HEK293 (cell line): ENCODE results near the gene PRSS1.

Experiments used
- CTCF ChIP-seq: fragments of 450-650 bp; formaldehyde crosslinking; IDR thresholded peaks from 2 replicates; pipeline ENCODE4 v1.5.1; 2016; ENCODE audit warnings: missing biosample characterization, missing genetic modification characterization
- HOXA7 ChIP-seq: sonication (generic); formaldehyde crosslinking; IDR thresholded peaks from 2 replicates; pipeline ENCODE4 v1.8.1; 2022; ENCODE audit warnings: missing genetic modification reagents, borderline replicate concordance
- MYNN ChIP-seq: fragments of 450-650 bp; formaldehyde crosslinking; IDR thresholded peaks from 2 replicates; pipeline ENCODE4 v1.5.1; 2016; ENCODE audit warnings: missing biosample characterization, missing genetic modification characterization, borderline replicate concordance
- PRDM6 ChIP-seq: fragments of 450-650 bp; formaldehyde crosslinking; IDR thresholded peaks from 2 replicates; pipeline ENCODE4 v1.5.1; 2017; ENCODE audit warnings: missing biosample characterization, missing genetic modification characterization
- REST ChIP-seq: fragments of 450-650 bp; formaldehyde crosslinking; IDR thresholded peaks from 2 replicates; pipeline ENCODE4 v1.5.1; 2016; ENCODE audit warnings: missing biosample characterization, missing genetic modification characterization
- SETDB1 ChIP-seq: IDR thresholded peaks from one replicate; pipeline ENCODE4 v1.6.1; 2017; ENCODE audit warnings: mild to moderate bottlenecking, low read length, moderate library complexity, mixed read lengths; ENCODE audit not compliant: insufficient read length
- ZNF174 ChIP-seq: fragments of 450-650 bp; formaldehyde crosslinking; IDR thresholded peaks from 2 replicates; pipeline ENCODE4 v1.5.0; 2017; ENCODE audit warnings: missing biosample characterization, mild to moderate bottlenecking, missing genetic modification characterization
- ZNF184 ChIP-seq: fragments of 450-650 bp; IDR thresholded peaks from 2 replicates; pipeline ENCODE4 v1.5.1; 2018; ENCODE audit warnings: missing biosample characterization, mild to moderate bottlenecking, missing genetic modification characterization
- ZNF24 ChIP-seq: fragments of 450-650 bp; formaldehyde crosslinking; IDR thresholded peaks from 2 replicates; pipeline ENCODE4 v1.5.1; 2016; ENCODE audit warnings: missing biosample characterization, missing genetic modification characterization
- ZNF292 ChIP-seq: fragments of 450-650 bp; formaldehyde crosslinking; IDR thresholded peaks from 2 replicates; pipeline ENCODE4 v1.5.1; 2016; ENCODE audit warnings: low read depth, missing biosample characterization, missing genetic modification characterization, borderline replicate concordance
- ZNF302 ChIP-seq: fragments of 450-650 bp; formaldehyde crosslinking; IDR thresholded peaks from 2 replicates; pipeline ENCODE4 v1.5.1; 2016; ENCODE audit warnings: missing biosample characterization, missing genetic modification characterization, low read depth
- ZNF624 ChIP-seq: fragments of 450-650 bp; formaldehyde crosslinking; IDR thresholded peaks from 2 replicates; pipeline ENCODE4 v1.5.1; 2017; ENCODE audit warnings: missing biosample characterization, missing genetic modification characterization
- TF ChIP-seq, protein P1 (sequence below): fragments of 450-650 bp; formaldehyde crosslinking; IDR thresholded peaks from 2 replicates; pipeline ENCODE4 v1.5.1; 2016; ENCODE audit warnings: missing biosample characterization, missing genetic modification characterization, low read depth

DNA sequence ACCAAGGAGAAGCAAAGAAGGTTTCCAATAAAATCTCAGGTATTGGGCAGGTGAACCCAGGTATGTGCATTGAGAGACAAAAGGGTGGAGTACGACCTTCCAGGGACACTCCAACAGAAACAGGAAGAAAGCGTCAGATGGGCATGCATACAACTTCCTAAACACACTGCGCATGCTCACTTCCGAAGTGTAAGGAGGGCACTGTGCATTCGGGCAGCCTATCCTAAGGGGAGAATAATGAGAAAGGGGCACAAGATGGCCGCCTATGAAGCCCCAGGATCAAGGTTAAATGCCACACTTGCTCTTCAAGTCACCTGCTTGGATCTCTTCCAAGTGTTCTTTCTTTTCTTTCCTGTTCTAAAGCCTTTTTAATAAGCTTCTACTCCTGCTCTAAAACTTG, 39.4 kb upstream of the PRSS1 start:
- TF ChIP-seq CTCF (tag by site-specific recombination): no peak
- no peak for TF ChIP-seq ZNF174
- TF ChIP-seq ZNF302 (tag by site-specific recombination): no peak
- TF ChIP-seq, protein P1, sequence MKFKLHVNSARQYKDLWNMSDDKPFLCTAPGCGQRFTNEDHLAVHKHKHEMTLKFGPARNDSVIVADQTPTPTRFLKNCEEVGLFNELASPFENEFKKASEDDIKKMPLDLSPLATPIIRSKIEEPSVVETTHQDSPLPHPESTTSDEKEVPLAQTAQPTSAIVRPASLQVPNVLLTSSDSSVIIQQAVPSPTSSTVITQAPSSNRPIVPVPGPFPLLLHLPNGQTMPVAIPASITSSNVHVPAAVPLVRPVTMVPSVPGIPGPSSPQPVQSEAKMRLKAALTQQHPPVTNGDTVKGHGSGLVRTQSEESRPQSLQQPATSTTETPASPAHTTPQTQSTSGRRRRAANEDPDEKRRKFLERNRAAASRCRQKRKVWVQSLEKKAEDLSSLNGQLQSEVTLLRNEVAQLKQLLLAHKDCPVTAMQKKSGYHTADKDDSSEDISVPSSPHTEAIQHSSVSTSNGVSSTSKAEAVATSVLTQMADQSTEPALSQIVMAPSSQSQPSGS: no peak
- TF ChIP-seq MYNN (tag by site-specific recombination): no peak
- TF ChIP-seq HOXA7 (CRISPR knock-in tag): no peak
- TF ChIP-seq PRDM6 (tag by site-specific recombination): no peak
- TF ChIP-seq ZNF624 (tag by site-specific recombination): no peak
- no peak for TF ChIP-seq ZNF24
- no peak for TF ChIP-seq SETDB1
- TF ChIP-seq REST (tag by site-specific recombination): no peak
- TF ChIP-seq ZNF292 (tag by site-specific recombination): no peak
- no peak for TF ChIP-seq ZNF184
